Activated naive CD4-positive, alpha-beta T cell treated with anti-CD3 and anti-CD28 coated beads, Interleukin-2, amount 10 ng/mL, durations not matched to agents 7 days and 5 days (primary cell): Measurements from ENCODE around the gene COL4A5.

Source experiments
- CTCF ChIA-PET: fragments of 350-600 bp; sonication (Branson Sonifier 250); formaldehyde crosslinking; loops from one replicate; lab custom pipeline; 2021; ENCODE audit warnings: antibody characterized with exemption; lab: Charles Lee
- DNase-seq: peaks from one replicate; pipeline ENCODE4 v3.0.0-alpha.2; 2020
- H3K27ac Mint-ChIP-seq: one replicate; pipeline ENCODE4 v1.8.0; 2021; ENCODE audit warnings: mild to moderate bottlenecking, moderate library complexity, mixed read lengths
- H3K27me3 Mint-ChIP-seq: one replicate; pipeline ENCODE4 v1.8.0; 2021; ENCODE audit warnings: mild to moderate bottlenecking, mixed read lengths
- H3K36me3 Mint-ChIP-seq: one replicate; pipeline ENCODE4 v1.8.0; 2021; ENCODE audit warnings: mixed read lengths
- H3K4me1 Mint-ChIP-seq: one replicate; pipeline ENCODE4 v1.8.0; 2021; ENCODE audit warnings: mixed read lengths
- H3K4me3 Mint-ChIP-seq: one replicate; pipeline ENCODE4 v1.8.0; 2021; ENCODE audit warnings: mild to moderate bottlenecking, moderate library complexity, mixed read lengths
- H3K9me3 Mint-ChIP-seq: one replicate; pipeline ENCODE4 v1.8.0; 2021; ENCODE audit warnings: mixed read lengths

Gene COL4A5

GRCh38 chrX:108511721-108512120 is 72.1 kb downstream of the COL4A5 start:
- DNase-seq = no peak
- Mint-ChIP-seq H3K9me3 (peaks cover 2% of the 10 kb centered on the region), H3K4me1 (no peaks in the 10 kb centered on the region), H3K27me3 (no peaks in the 10 kb centered on the region), H3K4me3 (no peak overlapping the region), H3K36me3 (no peaks in the 10 kb centered on the region), H3K27ac (no peak overlapping the region)
- CTCF ChIA-PET = no interaction called here

DNA sequence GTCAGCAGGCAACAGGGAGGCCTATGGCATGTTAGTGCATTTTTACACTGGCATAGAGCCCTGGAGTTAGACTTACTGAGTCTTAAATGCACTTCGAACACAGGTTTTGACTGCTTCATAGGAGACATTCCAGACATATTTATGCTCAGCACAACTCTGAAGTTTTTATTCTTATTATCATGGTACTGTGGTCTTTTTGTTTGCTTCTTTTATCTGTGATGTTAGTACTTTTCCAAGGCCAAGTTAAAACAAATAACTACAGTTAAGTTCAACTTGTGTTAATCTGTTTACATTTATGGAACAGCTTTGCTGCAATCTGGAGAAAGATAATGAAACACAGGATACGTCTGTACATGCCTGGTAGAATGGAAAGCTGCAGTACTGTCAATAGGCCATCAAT is 76.5 kb downstream of the COL4A5 start:
- H3K9me3 Mint-ChIP-seq = no peaks in the 10 kb centered on the region
- H3K4me3 Mint-ChIP-seq = no peak overlapping the region
- H3K36me3 Mint-ChIP-seq = no peaks in the 10 kb centered on the region
- no peaks in the 10 kb centered on the region for H3K27me3 Mint-ChIP-seq
- no peaks in the 10 kb centered on the region for H3K4me1 Mint-ChIP-seq
- no peak for DNase-seq
- no peak overlapping the region for H3K27ac Mint-ChIP-seq
- CTCF ChIA-PET = no interaction called here

DNA sequence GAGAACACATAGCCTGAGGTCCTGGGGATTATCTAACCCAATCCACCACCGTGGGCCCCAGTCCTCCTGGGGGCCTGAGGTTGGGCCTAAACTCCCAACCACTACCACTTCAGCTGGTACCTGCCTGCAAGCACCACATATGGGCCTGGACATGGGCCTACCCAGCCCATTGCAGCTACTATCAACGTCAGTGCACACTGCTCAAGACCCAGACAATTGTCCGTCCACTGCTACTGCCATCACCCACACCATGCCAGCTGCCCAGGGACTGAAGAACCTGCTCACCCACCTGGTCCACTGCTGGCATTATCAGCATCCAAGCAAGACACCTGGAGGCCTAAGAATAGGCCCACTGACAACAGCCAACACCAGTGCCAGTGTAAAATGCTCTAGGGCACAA is 88.1 kb downstream of the COL4A5 start:
- H3K27ac Mint-ChIP-seq = no peak overlapping the region
- CTCF ChIA-PET = no interaction called here
- no peaks in the 10 kb centered on the region for H3K36me3 Mint-ChIP-seq
- H3K9me3 Mint-ChIP-seq = no peaks in the 10 kb centered on the region
- H3K4me1 Mint-ChIP-seq = no peaks in the 10 kb centered on the region
- no peak for DNase-seq
- no peak overlapping the region for H3K4me3 Mint-ChIP-seq
- H3K27me3 Mint-ChIP-seq = no peaks in the 10 kb centered on the region

DNA sequence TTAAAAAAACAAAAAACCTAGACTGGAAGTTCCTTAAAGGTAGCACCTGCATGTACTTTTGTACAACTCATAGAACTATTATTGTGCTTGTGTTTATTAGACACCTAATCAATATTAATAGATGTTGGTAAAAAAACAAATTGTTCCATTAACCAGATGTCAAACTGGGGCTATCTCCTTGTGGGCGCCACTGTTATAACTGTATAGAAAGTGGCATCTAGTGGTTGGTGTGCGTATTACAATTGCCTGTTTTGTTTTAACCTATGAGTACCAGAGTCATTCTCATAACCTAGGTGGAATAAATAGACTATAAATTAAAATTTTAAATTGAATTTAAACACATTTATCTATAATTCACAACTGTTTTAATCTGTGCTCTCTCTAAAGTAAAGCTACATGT is 97.4 kb downstream of the COL4A5 start:
- H3K27me3 Mint-ChIP-seq = no peaks in the 10 kb centered on the region
- no peak overlapping the region for H3K4me3 Mint-ChIP-seq
- CTCF ChIA-PET = no interaction called here
- no peaks in the 10 kb centered on the region for H3K36me3 Mint-ChIP-seq
- no peaks in the 10 kb centered on the region for H3K4me1 Mint-ChIP-seq
- no peak for DNase-seq
- no peak overlapping the region for H3K27ac Mint-ChIP-seq
- no peaks in the 10 kb centered on the region for H3K9me3 Mint-ChIP-seq

DNA sequence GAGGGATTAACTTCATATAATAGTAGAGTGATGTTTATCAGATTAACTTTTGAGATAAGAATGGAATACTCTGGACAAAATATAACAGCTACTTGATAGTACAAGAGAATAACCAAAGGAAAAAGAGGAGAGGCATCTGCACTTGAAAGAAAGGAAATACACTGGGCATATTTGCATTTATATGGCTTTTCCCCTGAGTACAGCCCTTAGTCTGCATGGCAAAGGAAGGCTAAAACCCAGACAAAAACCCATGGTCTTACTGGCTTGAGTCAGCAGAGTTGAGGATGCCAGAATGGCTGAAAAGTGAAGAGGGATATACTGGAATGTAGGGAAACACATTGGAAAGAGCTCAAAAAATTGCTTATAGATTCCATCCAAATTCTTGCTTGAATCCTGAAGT is 101.6 kb downstream of the COL4A5 start:
- H3K27ac Mint-ChIP-seq = no peak overlapping the region
- CTCF ChIA-PET = no interaction called here
- no peaks in the 10 kb centered on the region for H3K9me3 Mint-ChIP-seq
- DNase-seq = no peak
- H3K36me3 Mint-ChIP-seq = no peaks in the 10 kb centered on the region
- H3K4me1 Mint-ChIP-seq = no peaks in the 10 kb centered on the region
- no peaks in the 10 kb centered on the region for H3K27me3 Mint-ChIP-seq
- H3K4me3 Mint-ChIP-seq = no peak overlapping the region

GRCh38 chrX:108557580-108557979 is 117.9 kb downstream of the COL4A5 start:
- Mint-ChIP-seq H3K36me3 (no peaks in the 10 kb centered on the region), H3K27ac (no peak overlapping the region), H3K27me3 (no peaks in the 10 kb centered on the region), H3K4me1 (no peaks in the 10 kb centered on the region), H3K4me3 (no peak overlapping the region), H3K9me3 (no peaks in the 10 kb centered on the region)
- CTCF ChIA-PET = no interaction called here
- DNase-seq = no peak

DNA sequence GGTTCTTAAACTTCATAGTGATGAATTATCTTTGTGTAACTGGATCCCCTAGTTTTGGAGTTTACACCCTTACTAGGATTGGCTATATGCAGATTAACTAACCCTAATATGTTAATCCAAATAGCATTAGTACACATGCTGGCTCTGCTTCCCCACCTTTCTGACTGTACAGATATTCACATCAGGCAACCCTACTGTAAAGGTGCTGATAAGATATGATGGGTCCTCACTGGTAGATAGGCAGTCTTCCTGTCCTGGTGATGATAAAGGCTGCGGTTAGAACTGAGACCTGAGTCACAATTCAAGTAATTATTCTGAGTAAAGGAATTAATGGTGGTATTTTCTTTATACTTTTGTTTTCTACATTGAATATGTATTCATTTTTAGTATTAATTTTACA is 118.6 kb downstream of the COL4A5 start:
- CTCF ChIA-PET = no interaction called here
- Mint-ChIP-seq H3K27ac (no peak overlapping the region), H3K9me3 (no peaks in the 10 kb centered on the region), H3K36me3 (no peaks in the 10 kb centered on the region), H3K27me3 (no peaks in the 10 kb centered on the region), H3K4me3 (no peak overlapping the region), H3K4me1 (no peaks in the 10 kb centered on the region)
- DNase-seq = no peak

DNA sequence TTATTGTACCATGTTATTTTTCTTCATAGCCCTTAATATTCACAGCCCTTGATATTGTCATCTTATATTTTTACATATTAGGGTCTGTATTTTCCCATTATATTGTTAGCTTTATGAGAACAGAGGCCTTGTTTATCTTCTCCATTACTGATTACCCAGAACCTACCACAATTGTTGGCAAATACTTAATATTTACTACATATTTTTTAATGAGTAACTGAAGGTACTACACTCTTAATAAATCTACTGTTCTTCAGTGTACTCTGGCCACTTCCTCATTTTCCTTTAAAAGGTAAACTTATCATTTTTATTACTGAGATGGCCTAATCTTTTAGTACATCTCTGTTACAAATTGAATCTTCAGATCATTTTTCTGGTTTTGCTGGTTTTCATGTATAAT is 133.5 kb downstream of the COL4A5 start:
- no peaks in the 10 kb centered on the region for H3K9me3 Mint-ChIP-seq
- CTCF ChIA-PET = no interaction called here
- DNase-seq = no peak

GRCh38 chrX:108582151-108582550 is 142.5 kb downstream of the COL4A5 start:
- H3K27ac Mint-ChIP-seq = no peak overlapping the region
- H3K27me3 Mint-ChIP-seq = no peaks in the 10 kb centered on the region
- H3K9me3 Mint-ChIP-seq = no peaks in the 10 kb centered on the region
- no peaks in the 10 kb centered on the region for H3K4me1 Mint-ChIP-seq
- H3K36me3 Mint-ChIP-seq = no peaks in the 10 kb centered on the region
- CTCF ChIA-PET = interaction anchor here (0.6 to 0.7 kb wide), 2 partner anchors 18 to 224 kb away, joined by 3 read pairs; no protein-coding TSS in a partner anchor
- DNase-seq = no peak
- no peak overlapping the region for H3K4me3 Mint-ChIP-seq

More for the DNA sequence above, 133.5 kb downstream of the COL4A5 start:
- Mint-ChIP-seq H3K4me3 (no peak overlapping the region), H3K36me3 (no peaks in the 10 kb centered on the region), H3K27ac (no peak overlapping the region), H3K4me1 (no peaks in the 10 kb centered on the region), H3K27me3 (no peaks in the 10 kb centered on the region)

- Mint-ChIP-seq H3K27me3 (no peaks in the 10 kb centered on the region), H3K9me3 (no peaks in the 10 kb centered on the region), H3K4me3 (no peak overlapping the region), H3K36me3 (no peaks in the 10 kb centered on the region), H3K4me1 (no peaks in the 10 kb centered on the region), H3K27ac (no peak overlapping the region)
- DNase-seq = no peak
- CTCF ChIA-PET = interaction anchor here (0.8 kb wide), 1 partner anchor 564 kb away, joined by 3 read pairs; no protein-coding TSS in a partner anchor
Observed at GRCh38 chrX:108584617-108585211, 145.1 kb downstream of the COL4A5 start.

DNA sequence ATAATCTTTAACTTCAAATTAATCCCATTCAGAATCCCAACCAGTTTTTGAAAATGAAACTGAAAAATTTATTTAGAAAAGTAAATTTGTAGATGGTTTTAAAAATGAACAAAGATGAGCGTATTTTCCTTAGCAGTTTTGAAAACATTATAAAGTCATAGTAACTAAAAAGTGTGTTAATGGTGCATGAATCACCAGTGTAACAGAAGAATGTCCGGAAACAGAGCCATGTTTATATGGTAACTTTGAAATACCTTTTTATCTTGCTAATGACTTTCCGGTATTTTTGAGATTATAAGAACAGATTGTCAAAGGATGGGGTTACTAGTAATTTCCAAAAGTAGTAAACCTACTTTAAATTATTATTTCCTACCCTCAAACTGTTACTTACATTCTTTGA is 150.9 kb downstream of the COL4A5 start:
- H3K27ac Mint-ChIP-seq = no peak overlapping the region
- H3K4me1 Mint-ChIP-seq = no peaks in the 10 kb centered on the region
- CTCF ChIA-PET = no interaction called here
- peaks cover 2% of the 10 kb centered on the region for H3K9me3 Mint-ChIP-seq
- no peak overlapping the region for H3K4me3 Mint-ChIP-seq
- H3K27me3 Mint-ChIP-seq = no peaks in the 10 kb centered on the region
- no peak for DNase-seq
- H3K36me3 Mint-ChIP-seq = no peaks in the 10 kb centered on the region

DNA sequence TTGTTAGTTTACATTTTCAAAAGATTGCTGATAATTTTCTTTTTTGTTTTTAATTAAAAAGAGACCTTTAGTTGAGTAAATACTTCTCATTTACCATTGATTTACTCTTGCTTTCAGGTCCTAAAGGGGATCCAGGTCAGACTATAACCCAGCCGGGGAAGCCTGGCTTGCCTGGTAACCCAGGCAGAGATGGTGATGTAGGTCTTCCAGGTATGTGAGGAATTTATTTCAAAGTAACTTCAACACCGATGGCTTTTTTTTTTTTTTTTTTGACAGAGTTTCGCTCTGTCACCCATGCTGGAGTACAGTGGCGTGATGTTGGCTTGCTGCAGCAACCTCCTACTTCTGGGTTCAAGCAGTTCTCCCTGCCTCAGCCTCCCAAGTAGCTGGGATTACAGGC is 161.6 kb downstream of the COL4A5 start:
- CTCF ChIA-PET = no interaction called here
- Mint-ChIP-seq H3K36me3 (no peaks in the 10 kb centered on the region), H3K9me3 (no peaks in the 10 kb centered on the region), H3K4me1 (no peaks in the 10 kb centered on the region), H3K27ac (no peak overlapping the region), H3K4me3 (no peak overlapping the region), H3K27me3 (no peaks in the 10 kb centered on the region)
- DNase-seq = no peak

- DNase-seq = no peak
- no peaks in the 10 kb centered on the region for H3K4me1 Mint-ChIP-seq
- no peaks in the 10 kb centered on the region for H3K27me3 Mint-ChIP-seq
- H3K4me3 Mint-ChIP-seq = no peak overlapping the region
- H3K36me3 Mint-ChIP-seq = no peaks in the 10 kb centered on the region
- H3K9me3 Mint-ChIP-seq = no peaks in the 10 kb centered on the region
- H3K27ac Mint-ChIP-seq = no peak overlapping the region
- CTCF ChIA-PET = no interaction called here
Observed at GRCh38 chrX:108610141-108610540, 170.5 kb downstream of the COL4A5 start.

DNA sequence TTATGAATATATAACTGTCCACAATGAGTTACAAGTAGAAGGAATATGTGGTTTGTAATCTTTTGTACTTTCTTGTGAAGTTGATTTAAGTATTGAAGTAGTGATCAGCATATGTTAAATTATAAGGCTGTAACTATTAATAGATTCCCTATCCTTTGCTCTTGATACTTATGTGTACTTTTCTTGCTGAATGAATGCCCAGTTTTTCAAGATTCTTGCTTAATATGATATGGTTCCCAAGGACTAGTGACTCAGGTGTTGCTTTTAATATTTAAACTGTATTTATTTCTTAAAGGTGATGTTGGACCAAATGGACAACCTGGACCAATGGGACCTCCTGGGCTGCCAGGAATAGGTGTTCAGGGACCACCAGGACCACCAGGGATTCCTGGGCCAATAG is 175.0 kb downstream of the COL4A5 start:
- CTCF ChIA-PET = no interaction called here
- no peaks in the 10 kb centered on the region for H3K4me1 Mint-ChIP-seq
- DNase-seq = no peak
- H3K36me3 Mint-ChIP-seq = no peaks in the 10 kb centered on the region
- H3K27ac Mint-ChIP-seq = no peak overlapping the region
- H3K27me3 Mint-ChIP-seq = no peaks in the 10 kb centered on the region
- H3K4me3 Mint-ChIP-seq = no peak overlapping the region
- no peaks in the 10 kb centered on the region for H3K9me3 Mint-ChIP-seq

GRCh38 chrX:108640817-108641216 is 201.2 kb downstream of the COL4A5 start:
- DNase-seq = no peak
- Mint-ChIP-seq H3K36me3 (no peaks in the 10 kb centered on the region), H3K4me1 (no peaks in the 10 kb centered on the region), H3K4me3 (no peak overlapping the region), H3K27ac (no peak overlapping the region), H3K9me3 (peaks cover 3% of the 10 kb centered on the region), H3K27me3 (no peaks in the 10 kb centered on the region)
- CTCF ChIA-PET = no interaction called here
